WTC11 (cell line): ENCODE measurements around the gene NCMAP. TPM values are rescaled to one million over a fixed set of nuclear protein-coding genes. Genes with fewer than 3 reads are reported as not detected.

Source experiments
- ATAC-seq: fragments of 200-7000 bp; cut with Tn5 transposase; 2 replicates; pipeline ENCODE4 v1.10.0; 2021; ENCODE audit warnings: mild to moderate bottlenecking, moderate library complexity
- CTCF ChIA-PET: fragments of 300-600 bp; sonication (Branson Sonifier 250); formaldehyde crosslinking; loops from one replicate; lab custom pipeline; 2021; ENCODE audit warnings: antibody characterized with exemption; lab: Charles Lee
- POLR2A ChIA-PET: fragments of 350-600 bp; sonication (Branson Sonifier 250); formaldehyde crosslinking; loops from one replicate; lab custom pipeline; 2021; ENCODE audit warnings: antibody characterized with exemption; lab: Charles Lee
- DNase-seq: peaks from one replicate; pipeline ENCODE4 v3.0.0; 2021; ENCODE audit warnings: low spot score
- H3K27ac Mint-ChIP-seq: 2 replicates; pipeline ENCODE4 v1.8.0; 2021; ENCODE audit warnings: mixed read lengths
- H3K27me3 Mint-ChIP-seq: 2 replicates; pipeline ENCODE4 v1.8.0; 2021; ENCODE audit warnings: low read depth, mild to moderate bottlenecking, moderate library complexity, mixed read lengths
- H3K36me3 Mint-ChIP-seq: 2 replicates; pipeline ENCODE4 v1.8.0; 2021; ENCODE audit warnings: mixed read lengths
- H3K4me1 Mint-ChIP-seq: 2 replicates; pipeline ENCODE4 v1.8.0; 2022; ENCODE audit warnings: mixed read lengths
- H3K4me3 Mint-ChIP-seq: 2 replicates; pipeline ENCODE4 v1.8.0; 2021; ENCODE audit warnings: mild to moderate bottlenecking, moderate library complexity, mixed read lengths
- H3K9me3 Mint-ChIP-seq: 2 replicates; pipeline ENCODE4 v1.8.0; 2021; ENCODE audit warnings: mixed read lengths
- E2F4 ChIP-seq: sonication (generic); formaldehyde crosslinking; IDR thresholded peaks from 2 replicates; pipeline ENCODE4 v1.8.1; 2022; ENCODE audit warnings: low read depth, mild to moderate bottlenecking, moderate library complexity, missing genetic modification reagents, borderline replicate concordance
- ERG ChIP-seq: fragments of 250-450 bp; sonication (Bioruptor Pico); IDR thresholded peaks from 2 replicates; pipeline ENCODE4 v1.8.0; 2021; ENCODE audit warnings: mild to moderate bottlenecking
- GTF2I ChIP-seq: fragments of 250-450 bp; sonication (Bioruptor Pico); conservative IDR thresholded peaks from 2 replicates; pipeline ENCODE4 v1.4.0; 2021; ENCODE audit warnings: mild to moderate bottlenecking
- NFATC4 ChIP-seq: fragments of 250-450 bp; sonication (Bioruptor Pico); IDR thresholded peaks from 2 replicates; pipeline ENCODE4 v1.9.0; 2021; ENCODE audit warnings: mild to moderate bottlenecking
- NR1H2 ChIP-seq: sonication (generic); formaldehyde crosslinking; IDR thresholded peaks from 2 replicates; pipeline ENCODE4 v1.9.0; 2021; ENCODE audit warnings: mild to moderate bottlenecking, moderate library complexity, missing genetic modification reagents
- NR2C2 ChIP-seq: sonication (generic); formaldehyde crosslinking; IDR thresholded peaks from 2 replicates; pipeline ENCODE4 v1.8.0; 2022; ENCODE audit warnings: mild to moderate bottlenecking, missing genetic modification reagents
- OVOL2 ChIP-seq: fragments of 250-450 bp; sonication (Bioruptor Pico); IDR thresholded peaks from 2 replicates; pipeline ENCODE4 v1.9.0; 2021; ENCODE audit warnings: mild to moderate bottlenecking, borderline replicate concordance
- PRRX2 ChIP-seq: fragments of 250-450 bp; sonication (Bioruptor Pico); IDR thresholded peaks from 2 replicates; pipeline ENCODE4 v1.8.0; 2021; ENCODE audit warnings: mild to moderate bottlenecking
- TCF7 ChIP-seq: sonication (generic); formaldehyde crosslinking; IDR thresholded peaks from 2 replicates; pipeline ENCODE4 v1.8.0; 2022; ENCODE audit warnings: mild to moderate bottlenecking, low read depth, missing genetic modification reagents, moderate library complexity
- TP53 ChIP-seq: sonication (generic); formaldehyde crosslinking; IDR thresholded peaks from 2 replicates; pipeline ENCODE4 v1.8.1; 2023; ENCODE audit warnings: mild to moderate bottlenecking, missing genetic modification reagents
- ZBTB43 ChIP-seq: sonication (generic); formaldehyde crosslinking; IDR thresholded peaks from 2 replicates; pipeline ENCODE4 v1.8.1; 2023; ENCODE audit warnings: mild to moderate bottlenecking, missing genetic modification reagents
- ZNF121 ChIP-seq: sonication (generic); formaldehyde crosslinking; IDR thresholded peaks from 2 replicates; pipeline ENCODE4 v1.8.0; 2023; ENCODE audit warnings: missing genetic modification reagents
- ZNF138 ChIP-seq: sonication (generic); formaldehyde crosslinking; conservative IDR thresholded peaks from 2 replicates; pipeline ENCODE4 v1.8.1; 2022; ENCODE audit warnings: mild to moderate bottlenecking, moderate library complexity, missing genetic modification reagents
- ZNF219 ChIP-seq: sonication (generic); formaldehyde crosslinking; IDR thresholded peaks from 2 replicates; pipeline ENCODE4 v1.8.0; 2023; ENCODE audit warnings: missing genetic modification reagents, mild to moderate bottlenecking, borderline replicate concordance
- ZNF263 ChIP-seq: sonication (generic); formaldehyde crosslinking; IDR thresholded peaks from 2 replicates; pipeline ENCODE4 v1.8.1; 2022; ENCODE audit warnings: low read depth, mild to moderate bottlenecking, moderate library complexity, missing genetic modification reagents
- ZNF423 ChIP-seq: fragments of 250-450 bp; sonication (Bioruptor Pico); IDR thresholded peaks from 2 replicates; pipeline ENCODE4 v2.1.2; 2022; ENCODE audit warnings: mild to moderate bottlenecking, moderate library complexity
- ZNF671 ChIP-seq: fragments of 250-450 bp; sonication (Bioruptor Pico); IDR thresholded peaks from 2 replicates; pipeline ENCODE4 v1.8.0; 2021; ENCODE audit warnings: mild to moderate bottlenecking
- ZSCAN18 ChIP-seq: fragments of 250-450 bp; sonication (Bioruptor Pico); IDR thresholded peaks from 2 replicates; pipeline ENCODE4 v2.1.2; 2022; ENCODE audit warnings: mild to moderate bottlenecking, moderate library complexity
- total RNA-seq: library from RNA; stranded (reverse); gene quantifications from 3 replicates; pipeline ENCODE4 v1.2.3, GENCODE V29; 2021
- TF ChIP-seq, protein P1 (sequence below): sonication (generic); formaldehyde crosslinking; IDR thresholded peaks from 2 replicates; pipeline ENCODE4 v1.8.0; 2023; ENCODE audit warnings: missing genetic modification reagents, mild to moderate bottlenecking, borderline replicate concordance

NCMAP gene
- total RNA-seq, 1 experiment from 2014 or later: 0.26 TPM

DNA sequence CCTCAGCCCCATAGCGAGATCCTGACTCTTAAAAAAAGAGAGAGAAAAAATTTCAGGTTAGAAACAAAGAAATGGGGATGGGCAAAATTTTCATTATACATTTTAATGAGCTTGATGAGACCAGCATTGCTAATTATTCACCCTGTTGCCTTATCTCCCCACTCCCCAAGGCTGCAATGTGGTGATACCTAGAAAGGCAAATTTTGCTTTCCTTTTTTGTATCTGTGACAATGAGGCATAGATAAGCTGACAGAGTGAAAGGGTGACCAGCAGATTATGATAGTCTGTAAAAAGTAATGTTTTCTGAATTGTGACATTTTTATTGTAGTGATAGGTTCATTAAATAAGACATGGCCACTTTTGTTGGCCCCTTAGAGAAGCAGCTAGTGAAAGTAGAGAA, 100.2 kb downstream of the NCMAP start:
- DNase-seq (no peak), ATAC-seq (no peak)
- Mint-ChIP-seq H3K27ac (no peak overlapping the region), H3K4me1 (no peaks in the 10 kb centered on the region), H3K4me3 (no peak overlapping the region), H3K9me3 (no peaks in the 10 kb centered on the region), H3K27me3 (no peaks in the 10 kb centered on the region), H3K36me3 (peaks cover 85% of the 10 kb centered on the region)
- ChIA-PET POLR2A (no interaction called here), CTCF (no interaction called here)
- TF ChIP-seq ZNF671 (CRISPR knock-in tag) (no peak), ZNF423 (CRISPR knock-in tag) (no peak), ZNF219 (CRISPR knock-in tag) (no peak), ERG (no peak), ZBTB43 (CRISPR knock-in tag) (no peak), TCF7 (CRISPR knock-in tag) (no peak), ZNF121 (no peak), NR1H2 (CRISPR knock-in tag) (no peak), GTF2I (CRISPR knock-in tag) (no peak), ZNF263 (CRISPR knock-in tag) (no peak)

DNA sequence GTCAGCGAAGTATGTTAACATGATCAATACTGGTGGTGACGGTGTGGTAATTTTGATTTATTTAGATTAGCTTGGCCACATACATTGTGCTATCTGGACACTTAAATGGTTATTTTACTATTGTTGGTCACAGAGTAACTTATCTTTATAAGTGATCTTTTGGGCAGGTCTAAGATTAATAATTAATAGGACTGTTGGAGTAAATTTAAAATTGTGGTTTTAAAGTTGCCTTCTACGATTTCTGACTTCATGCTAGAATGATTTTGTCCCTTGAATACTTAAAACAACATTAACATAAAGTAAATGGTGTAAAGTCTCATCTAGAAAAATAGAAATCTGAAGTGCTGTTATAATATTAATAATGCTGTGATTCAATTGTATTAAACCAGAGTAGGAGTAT, 101.9 kb downstream of the NCMAP start:
- Mint-ChIP-seq H3K9me3 (no peaks in the 10 kb centered on the region), H3K36me3 (peaks cover 86% of the 10 kb centered on the region), H3K4me1 (no peaks in the 10 kb centered on the region), H3K27me3 (no peaks in the 10 kb centered on the region), H3K4me3 (no peak overlapping the region), H3K27ac (no peak overlapping the region)
- TF ChIP-seq E2F4 (CRISPR knock-in tag): no peak
- no peak for TF ChIP-seq TP53 (CRISPR knock-in tag)
- TF ChIP-seq ZSCAN18: no peak
- no peak for TF ChIP-seq ZNF138 (CRISPR knock-in tag)
- no peak for TF ChIP-seq NR2C2
- TF ChIP-seq NFATC4 (CRISPR knock-in tag): no peak
- TF ChIP-seq OVOL2 (CRISPR knock-in tag): no peak
- TF ChIP-seq PRRX2 (CRISPR knock-in tag): no peak
- TF ChIP-seq, protein P1, sequence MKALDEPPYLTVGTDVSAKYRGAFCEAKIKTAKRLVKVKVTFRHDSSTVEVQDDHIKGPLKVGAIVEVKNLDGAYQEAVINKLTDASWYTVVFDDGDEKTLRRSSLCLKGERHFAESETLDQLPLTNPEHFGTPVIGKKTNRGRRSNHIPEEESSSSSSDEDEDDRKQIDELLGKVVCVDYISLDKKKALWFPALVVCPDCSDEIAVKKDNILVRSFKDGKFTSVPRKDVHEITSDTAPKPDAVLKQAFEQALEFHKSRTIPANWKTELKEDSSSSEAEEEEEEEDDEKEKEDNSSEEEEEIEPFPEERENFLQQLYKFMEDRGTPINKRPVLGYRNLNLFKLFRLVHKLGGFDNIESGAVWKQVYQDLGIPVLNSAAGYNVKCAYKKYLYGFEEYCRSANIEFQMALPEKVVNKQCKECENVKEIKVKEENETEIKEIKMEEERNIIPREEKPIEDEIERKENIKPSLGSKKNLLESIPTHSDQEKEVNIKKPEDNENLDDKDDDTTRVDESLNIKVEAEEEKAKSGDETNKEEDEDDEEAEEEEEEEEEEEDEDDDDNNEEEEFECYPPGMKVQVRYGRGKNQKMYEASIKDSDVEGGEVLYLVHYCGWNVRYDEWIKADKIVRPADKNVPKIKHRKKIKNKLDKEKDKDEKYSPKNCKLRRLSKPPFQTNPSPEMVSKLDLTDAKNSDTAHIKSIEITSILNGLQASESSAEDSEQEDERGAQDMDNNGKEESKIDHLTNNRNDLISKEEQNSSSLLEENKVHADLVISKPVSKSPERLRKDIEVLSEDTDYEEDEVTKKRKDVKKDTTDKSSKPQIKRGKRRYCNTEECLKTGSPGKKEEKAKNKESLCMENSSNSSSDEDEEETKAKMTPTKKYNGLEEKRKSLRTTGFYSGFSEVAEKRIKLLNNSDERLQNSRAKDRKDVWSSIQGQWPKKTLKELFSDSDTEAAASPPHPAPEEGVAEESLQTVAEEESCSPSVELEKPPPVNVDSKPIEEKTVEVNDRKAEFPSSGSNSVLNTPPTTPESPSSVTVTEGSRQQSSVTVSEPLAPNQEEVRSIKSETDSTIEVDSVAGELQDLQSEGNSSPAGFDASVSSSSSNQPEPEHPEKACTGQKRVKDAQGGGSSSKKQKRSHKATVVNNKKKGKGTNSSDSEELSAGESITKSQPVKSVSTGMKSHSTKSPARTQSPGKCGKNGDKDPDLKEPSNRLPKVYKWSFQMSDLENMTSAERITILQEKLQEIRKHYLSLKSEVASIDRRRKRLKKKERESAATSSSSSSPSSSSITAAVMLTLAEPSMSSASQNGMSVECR (CRISPR knock-in tag): no peak
- POLR2A ChIA-PET: no interaction called here
- DNase-seq (no peak), ATAC-seq (no peak)
- CTCF ChIA-PET: no interaction called here

Other genes with a start within 250 kb of the NCMAP start
- gene GRHL3, start 236.7 kb upstream of the NCMAP start, total RNA-seq: 1.5 to 3.0 TPM (median 2.5 TPM) in 3 replicates
- gene STPG1, start 142.3 kb upstream of the NCMAP start, total RNA-seq: 9.9 to 12.8 TPM (median 10.1 TPM) in 3 replicates
- gene NIPAL3, start 140.3 kb upstream of the NCMAP start, total RNA-seq: 11.2 to 11.3 TPM (median 11.2 TPM) in 3 replicates
- gene RCAN3, start 53.3 kb upstream of the NCMAP start, total RNA-seq: 16.9 to 23.3 TPM (median 16.9 TPM) in 3 replicates
- gene SRRM1, start 87.2 kb downstream of the NCMAP start, total RNA-seq: 202 to 228 TPM (median 202 TPM) in 3 replicates
- 248 to 262 TPM (median 260 TPM) in 3 replicates for gene CLIC4, start 189.4 kb downstream of the NCMAP start, total RNA-seq